Measurements from ENCODE around the gene PXDC1.
"Not testable (repeated sequence)": the region's sequence is repeated elsewhere in the genome, so short reads cannot be mapped to it uniquely, and the experiment has no call there.

The PXDC1 gene

GRCh38 chr6:3708540-3708939 is 43.0 kb downstream of the PXDC1 start:
- DNase-seq (ENCODE audit: low read depth): no peak

GRCh38 chr6:3707751-3708412 is 43.6 kb downstream of the PXDC1 start:
- no peak for DNase-seq (ENCODE audit: low read depth)

- DNase-seq (ENCODE audit: low read depth): no peak
Observed at GRCh38 chr6:3707024-3707423, 44.5 kb downstream of the PXDC1 start.

- DNase-seq (ENCODE audit: low read depth): no peak
Observed at GRCh38 chr6:3706547-3706946, 45.0 kb downstream of the PXDC1 start.

- DNase-seq (ENCODE audit: low read depth): no peak
Observed at GRCh38 chr6:3701631-3702030, 49.9 kb downstream of the PXDC1 start.

GRCh38 chr6:3699231-3699630 is 52.3 kb downstream of the PXDC1 start:
- DNase-seq (ENCODE audit: low read depth): no peak

GRCh38 chr6:3698021-3698420 is 53.5 kb downstream of the PXDC1 start:
- DNase-seq (ENCODE audit: low read depth): no peak

GRCh38 chr6:3697609-3698008 is 53.9 kb downstream of the PXDC1 start:
- DNase-seq (ENCODE audit: low read depth): no peak

- DNase-seq (ENCODE audit: low read depth): no peak
Observed at GRCh38 chr6:3696525-3697088, 54.9 kb downstream of the PXDC1 start.

- no peak for DNase-seq (ENCODE audit: low read depth)
Observed at GRCh38 chr6:3695065-3695817, 56.3 kb downstream of the PXDC1 start.

- DNase-seq (ENCODE audit: low read depth): no peak
Observed at GRCh38 chr6:3693831-3694230, 57.7 kb downstream of the PXDC1 start.

- no peak for DNase-seq (ENCODE audit: low read depth)
Observed at GRCh38 chr6:3690506-3690905, 61.0 kb downstream of the PXDC1 start.

- no peak for DNase-seq (ENCODE audit: low read depth)
Observed at GRCh38 chr6:3687847-3688246, 63.7 kb downstream of the PXDC1 start.

- DNase-seq (ENCODE audit: low read depth): no peak
Observed at GRCh38 chr6:3683331-3683730, 68.2 kb downstream of the PXDC1 start.

GRCh38 chr6:3678946-3679345 is 72.6 kb downstream of the PXDC1 start:
- DNase-seq (ENCODE audit: low read depth): no peak

GRCh38 chr6:3677751-3678150 is 73.8 kb downstream of the PXDC1 start:
- DNase-seq (ENCODE audit: low read depth): not testable (repeated sequence)

- DNase-seq (ENCODE audit: low read depth): not testable (repeated sequence)
Observed at GRCh38 chr6:3677351-3677750, 74.2 kb downstream of the PXDC1 start.

All from activated T-cell treated with anti-CD3 and anti-CD28 coated beads for 48 hours (primary cell).